NOMO-1 (cell line): ENCODE results near the gene TRIM69.
"Not testable (repeated sequence)": the region's sequence is repeated elsewhere in the genome, so short reads cannot be mapped to it uniquely, and the experiment has no call there.

Source experiments
- DNase-seq, 2 experiments: peaks; one replicate each; lab custom pipeline; 2025; ENCODE audit not compliant: unreplicated experiment in 2 of 2; lab: John Stamatoyannopoulos, UW

TRIM69 gene, protein sequence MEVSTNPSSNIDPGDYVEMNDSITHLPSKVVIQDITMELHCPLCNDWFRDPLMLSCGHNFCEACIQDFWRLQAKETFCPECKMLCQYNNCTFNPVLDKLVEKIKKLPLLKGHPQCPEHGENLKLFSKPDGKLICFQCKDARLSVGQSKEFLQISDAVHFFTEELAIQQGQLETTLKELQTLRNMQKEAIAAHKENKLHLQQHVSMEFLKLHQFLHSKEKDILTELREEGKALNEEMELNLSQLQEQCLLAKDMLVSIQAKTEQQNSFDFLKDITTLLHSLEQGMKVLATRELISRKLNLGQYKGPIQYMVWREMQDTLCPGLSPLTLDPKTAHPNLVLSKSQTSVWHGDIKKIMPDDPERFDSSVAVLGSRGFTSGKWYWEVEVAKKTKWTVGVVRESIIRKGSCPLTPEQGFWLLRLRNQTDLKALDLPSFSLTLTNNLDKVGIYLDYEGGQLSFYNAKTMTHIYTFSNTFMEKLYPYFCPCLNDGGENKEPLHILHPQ

DNA sequence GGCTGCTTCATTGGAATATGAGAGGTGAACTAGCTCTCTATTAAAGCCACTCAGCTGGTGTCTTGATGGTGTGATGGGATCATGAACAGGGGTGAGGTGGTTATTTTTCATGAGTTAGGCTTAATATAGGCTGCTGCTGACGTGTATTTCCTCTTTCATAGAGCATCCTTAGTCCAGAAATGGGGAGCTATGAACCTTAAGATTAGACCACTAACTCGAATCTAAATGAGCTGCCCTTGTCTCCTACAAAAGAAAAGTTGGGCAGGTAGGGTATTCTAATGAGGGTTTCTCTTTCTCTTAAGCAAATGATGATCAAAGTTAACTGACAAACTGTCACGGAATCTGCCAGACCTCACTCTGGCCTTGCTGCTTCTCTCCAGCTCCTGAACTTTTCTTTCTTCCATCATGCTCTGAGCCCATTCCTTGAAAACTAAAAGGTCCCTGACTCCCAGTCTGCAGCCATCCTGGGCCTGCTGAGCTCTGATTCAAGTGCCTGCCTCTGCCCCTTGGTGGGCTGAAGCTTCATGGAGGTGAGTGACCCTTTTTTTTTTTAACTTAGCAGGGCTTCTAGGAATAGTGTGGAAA, at the start of gene TRIM69:
TSS of gene TRIM69 (plus strand) at position 348 of the 585 bp plus-strand sequence. CDS start at position 525, 177 bp downstream.
- no peak for DNase-seq

DNA sequence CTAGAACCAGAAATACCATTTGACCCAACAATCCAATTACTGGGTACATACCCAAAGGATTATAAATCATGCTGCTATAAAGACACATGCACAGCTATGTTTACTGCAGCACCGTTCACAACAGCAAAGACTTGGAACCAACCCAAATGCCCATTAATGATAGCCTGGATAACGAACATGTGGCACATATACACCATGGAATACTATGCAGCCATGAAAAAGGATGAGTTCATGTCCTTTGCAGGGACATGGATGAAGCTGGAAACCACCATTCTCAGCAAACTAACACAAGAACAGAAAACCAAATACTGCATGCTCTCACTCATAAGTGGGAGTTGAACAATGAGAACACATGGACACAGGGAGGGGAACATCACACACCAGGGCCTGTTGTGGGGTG, 47.0 kb upstream of the TRIM69 start:
- DNase-seq: not testable (repeated sequence)

DNA sequence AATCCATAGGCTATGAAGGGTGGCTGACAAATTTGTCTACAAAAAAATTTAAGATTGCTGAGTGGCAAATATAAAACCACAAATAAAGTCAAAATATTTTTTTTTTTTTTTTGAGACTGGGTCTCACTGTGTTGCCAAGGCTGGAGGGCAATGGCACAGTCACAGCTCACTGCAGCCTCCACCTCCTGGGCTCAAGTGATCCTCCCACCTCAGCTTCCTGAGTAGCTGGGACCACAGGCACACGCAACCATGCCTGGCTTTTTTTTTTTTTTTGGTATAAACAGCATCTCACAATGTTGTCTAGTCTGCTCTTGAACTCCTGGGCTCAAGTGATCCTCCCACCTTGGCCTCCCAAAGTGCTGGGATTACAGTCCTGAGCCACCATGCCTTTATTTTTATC, 46.1 kb upstream of the TRIM69 start:
- not testable (repeated sequence) for DNase-seq

DNA sequence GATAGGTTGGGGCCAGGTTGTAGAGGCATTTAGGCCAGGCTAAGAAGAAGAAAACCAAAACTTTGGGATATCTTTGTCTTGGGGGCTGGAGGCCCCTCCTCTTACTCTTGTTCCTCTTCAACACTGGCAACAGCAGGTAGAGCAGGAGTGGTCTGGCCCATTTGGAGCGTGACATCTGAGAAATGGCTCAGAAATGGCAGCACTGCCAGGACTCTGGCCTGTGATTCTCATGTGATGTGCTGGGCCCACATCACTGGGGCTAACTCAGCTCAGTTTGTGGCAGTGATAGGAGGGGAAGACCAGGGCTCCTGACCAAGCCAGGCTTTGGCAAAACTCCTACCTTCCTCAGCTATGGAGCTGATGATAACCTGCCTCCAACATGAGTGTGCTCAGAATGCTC, 43.7 kb upstream of the TRIM69 start:
- DNase-seq: no peak

DNA sequence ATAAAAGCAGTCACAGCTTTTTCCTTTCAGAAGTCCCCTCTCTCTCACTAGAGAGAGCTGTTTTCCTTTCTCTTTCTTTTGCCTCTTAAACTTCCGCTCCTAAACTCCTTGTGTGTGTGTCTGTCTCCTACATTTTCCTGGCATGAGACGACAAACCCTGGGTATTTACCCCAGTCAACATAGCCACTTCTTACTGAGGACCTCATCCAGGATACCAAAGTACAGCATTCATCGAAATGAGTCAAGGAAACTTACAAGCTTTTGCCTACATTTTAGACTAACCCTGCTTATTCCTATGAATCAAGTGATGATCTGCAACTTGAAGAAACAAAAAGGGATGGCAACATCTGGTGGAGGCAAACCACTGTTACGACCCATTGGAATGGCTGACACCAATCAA, 41.9 kb upstream of the TRIM69 start:
- DNase-seq: no peak

DNA sequence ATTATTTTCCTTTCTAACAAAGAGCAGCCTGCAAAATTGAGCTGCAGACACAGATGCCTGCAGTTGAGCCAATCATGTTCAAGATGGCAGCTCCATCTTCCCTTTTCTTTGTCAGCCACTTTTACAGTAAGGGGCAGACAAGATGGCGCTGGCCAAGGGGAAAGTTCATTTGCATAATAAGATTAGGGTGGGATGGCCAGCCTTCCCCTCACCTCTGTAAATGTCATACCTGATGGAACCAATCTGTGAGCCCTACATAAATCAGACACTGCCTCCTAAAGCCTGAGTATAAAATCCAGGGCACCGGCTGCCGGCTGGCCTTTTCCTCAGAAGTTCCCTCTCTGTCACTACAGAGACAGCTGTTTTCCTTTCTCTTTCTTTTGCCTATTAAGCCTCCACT, 41.0 kb upstream of the TRIM69 start:
- no peak for DNase-seq

DNA sequence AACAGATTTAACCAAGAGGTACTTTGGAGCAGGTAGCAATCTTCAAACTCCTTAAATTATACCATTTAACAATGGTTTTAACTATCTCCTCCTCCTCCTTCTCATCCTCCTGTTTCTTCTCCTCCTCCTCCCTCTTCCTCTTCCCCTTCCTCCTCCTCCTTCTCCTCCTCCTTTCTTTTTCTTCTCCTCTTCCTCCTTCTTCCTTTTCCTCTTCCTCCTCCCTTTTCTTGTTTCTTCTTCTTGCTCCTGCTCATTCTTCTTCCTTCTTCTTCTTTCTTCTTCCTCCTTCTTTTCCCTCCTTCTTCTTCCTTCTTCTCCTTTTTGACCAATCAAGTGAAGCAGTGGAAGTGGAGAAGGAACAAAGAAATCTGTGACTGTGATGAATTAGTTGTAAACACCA, 39.3 kb upstream of the TRIM69 start:
- no peak for DNase-seq

DNA sequence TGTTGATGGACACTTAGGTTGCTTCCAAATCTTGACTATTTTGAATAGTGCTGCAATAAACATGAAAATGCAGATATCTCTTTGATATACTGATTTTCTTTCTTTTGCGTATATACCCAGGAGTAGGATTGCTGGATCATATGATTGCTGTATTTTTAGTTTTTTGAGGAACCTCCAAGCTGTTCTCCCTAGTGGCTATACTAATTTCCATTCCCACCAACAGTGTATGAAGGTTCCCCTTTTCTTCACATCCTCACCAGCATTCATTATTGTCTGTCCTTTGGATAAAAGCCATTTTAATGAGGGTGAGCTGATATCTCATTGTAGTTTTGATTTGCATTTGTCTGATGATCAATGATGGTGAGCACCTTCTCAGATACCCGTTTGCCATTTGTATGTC, 37.7 kb upstream of the TRIM69 start:
- DNase-seq: no peak

DNA sequence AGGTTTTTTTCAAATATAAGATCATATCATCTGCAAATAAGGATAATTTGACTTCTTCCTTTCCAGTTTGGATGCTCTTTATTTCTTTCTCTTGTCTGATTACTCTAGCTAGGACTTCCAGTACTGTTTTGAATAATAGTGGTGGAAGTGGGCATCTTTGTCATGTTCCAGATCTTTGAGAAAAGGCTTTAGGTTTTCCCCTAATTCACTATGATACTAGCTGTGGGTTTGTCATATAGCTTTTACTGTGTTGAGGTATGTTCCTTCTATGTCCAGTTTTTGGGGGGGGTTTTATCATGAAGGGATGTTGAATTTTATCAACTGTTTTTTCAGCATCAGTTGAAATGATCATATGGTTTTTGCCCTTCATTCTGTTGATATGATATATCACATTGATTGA, 35.7 kb upstream of the TRIM69 start:
- DNase-seq: not testable (repeated sequence)

DNA sequence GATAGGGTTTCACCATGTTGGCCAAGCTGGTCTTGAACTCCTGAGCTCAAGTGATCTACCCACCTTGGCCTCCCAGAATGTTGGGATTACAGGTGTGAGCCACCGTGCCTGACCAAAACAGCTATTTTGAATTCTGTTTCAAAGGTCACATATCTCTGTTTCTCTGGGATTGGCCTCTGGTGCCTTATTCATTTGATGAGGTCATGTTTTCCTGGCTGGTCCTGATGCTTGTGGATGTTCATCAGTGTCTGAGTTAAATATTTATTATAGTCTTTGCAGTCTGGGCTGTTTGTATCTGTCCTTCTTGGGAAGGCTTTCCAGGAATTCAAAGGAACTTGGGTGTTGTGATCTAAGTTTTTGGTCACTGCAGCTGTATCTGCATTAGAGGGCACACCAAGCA, 30.3 kb upstream of the TRIM69 start:
- DNase-seq: no peak

DNA sequence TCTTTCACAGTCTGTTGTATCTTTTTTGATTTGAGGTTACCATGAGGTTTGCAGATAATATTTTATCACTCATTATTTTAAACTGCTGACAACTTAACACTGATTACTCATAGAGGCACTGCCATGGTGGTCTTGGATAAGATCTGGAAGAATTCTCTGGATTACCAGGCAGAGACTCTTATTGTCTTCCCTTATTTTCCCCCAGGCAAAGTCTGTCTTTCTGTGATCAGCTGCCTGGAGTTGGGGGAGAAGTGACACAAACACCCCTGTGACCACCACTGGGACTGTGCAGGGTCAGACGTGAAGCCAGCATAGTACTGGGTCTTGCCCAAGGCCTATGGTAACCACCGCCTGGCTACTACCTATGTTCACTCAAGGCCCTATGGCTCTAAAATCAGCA, 29.9 kb upstream of the TRIM69 start:
- DNase-seq: no peak

DNA sequence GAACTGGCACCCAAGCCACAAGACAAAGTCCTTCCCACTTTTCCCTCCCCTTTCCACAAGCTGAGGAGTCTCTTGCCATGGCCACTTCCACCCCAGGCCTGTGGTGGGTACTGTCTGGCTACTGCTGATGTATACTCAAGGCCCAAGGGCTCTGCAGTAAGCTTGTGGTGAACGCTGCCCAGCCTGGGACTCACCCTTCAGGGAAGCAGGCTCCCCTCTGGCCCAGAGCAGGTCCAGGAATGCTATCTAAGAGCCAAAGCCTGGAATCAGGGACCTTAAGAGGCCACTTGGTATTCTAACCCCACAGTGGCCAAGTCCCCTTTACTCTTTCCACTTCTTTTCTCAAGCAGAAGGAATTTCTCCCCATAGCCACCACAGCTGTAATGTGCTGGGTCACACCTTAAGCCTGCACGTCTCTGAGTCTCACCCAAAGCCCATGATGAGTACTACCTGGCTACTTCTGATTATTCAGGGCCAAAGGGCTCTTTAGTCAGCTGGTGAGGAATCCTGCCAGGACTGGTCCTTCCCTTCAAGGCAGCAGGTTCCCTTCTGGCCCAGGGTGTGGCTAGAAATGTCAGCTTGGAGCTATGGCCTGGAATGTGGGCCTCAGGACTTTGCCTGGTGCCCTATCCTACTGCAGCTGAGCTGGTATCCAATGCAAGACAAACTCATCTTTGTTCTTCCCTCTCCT, 29.2 kb upstream of the TRIM69 start:
- no peak for DNase-seq

DNA sequence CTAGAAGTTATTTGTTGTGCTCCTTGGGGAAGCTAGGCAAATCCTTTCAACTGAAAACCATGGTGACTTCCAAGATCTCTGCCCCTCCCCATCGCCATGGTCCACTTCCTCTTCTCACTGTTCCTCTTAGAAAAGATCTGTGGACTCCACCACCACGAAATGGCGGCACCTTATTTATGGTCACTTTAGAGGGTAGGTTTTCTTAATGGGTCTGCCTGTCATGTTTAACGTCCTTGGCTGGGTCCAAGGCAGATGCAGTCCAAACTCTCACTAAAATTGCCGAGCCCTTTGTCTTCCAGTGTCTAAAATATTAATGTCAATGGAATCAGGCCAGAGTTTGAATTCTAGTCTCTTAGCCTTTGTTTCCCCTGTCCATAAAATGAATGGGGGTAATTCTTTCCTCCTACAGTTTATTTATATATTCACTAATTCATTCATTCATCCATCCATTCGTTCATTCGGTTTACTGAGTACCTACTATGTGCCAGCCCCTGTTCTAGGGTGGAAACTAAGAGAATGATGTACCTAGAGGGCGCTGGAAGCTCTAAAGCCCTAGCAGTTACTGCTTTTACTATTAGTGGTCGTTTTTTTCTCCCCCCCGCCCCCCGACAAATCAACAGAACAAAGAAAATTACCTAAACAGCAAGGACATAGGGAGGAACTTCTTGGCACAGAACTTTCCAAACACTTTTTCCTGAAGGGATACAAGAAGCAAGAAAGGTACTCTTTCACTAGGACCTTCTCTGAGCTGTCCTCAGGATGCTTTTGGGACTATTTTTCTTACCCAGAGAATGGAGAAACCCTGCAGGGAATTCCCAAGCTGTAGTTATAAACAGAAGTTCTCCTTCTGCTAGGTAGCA, 25.9 kb upstream of the TRIM69 start:
- peak; percentile 73 to 83 for DNase-seq

DNA sequence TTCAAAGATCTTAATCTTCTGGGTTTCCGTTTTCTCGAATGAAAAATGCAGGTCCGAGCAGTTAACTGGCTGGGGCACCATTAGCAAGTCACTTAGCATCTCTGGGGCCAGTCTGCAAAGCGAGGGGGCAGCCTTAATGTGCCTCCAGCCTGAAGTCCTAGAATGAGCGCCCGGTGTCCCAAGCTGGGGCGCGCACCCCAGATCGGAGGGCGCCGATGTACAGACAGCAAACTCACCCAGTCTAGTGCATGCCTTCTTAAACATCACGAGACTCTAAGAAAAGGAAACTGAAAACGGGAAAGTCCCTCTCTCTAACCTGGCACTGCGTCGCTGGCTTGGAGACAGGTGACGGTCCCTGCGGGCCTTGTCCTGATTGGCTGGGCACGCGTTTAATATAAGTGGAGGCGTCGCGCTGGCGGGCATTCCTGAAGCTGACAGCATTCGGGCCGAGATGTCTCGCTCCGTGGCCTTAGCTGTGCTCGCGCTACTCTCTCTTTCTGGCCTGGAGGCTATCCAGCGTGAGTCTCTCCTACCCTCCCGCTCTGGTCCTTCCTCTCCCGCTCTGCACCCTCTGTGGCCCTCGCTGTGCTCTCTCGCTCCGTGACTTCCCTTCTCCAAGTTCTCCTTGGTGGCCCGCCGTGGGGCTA, 25.1 kb upstream of the TRIM69 start, which contains the start of the genes B2M and PATL2:
TSS of gene B2M (plus strand) at position 422 of the 647 bp plus-strand sequence. CDS start at position 452, 30 bp downstream.
TSS of gene PATL2 (minus strand) at position 228 of the 647 bp plus-strand sequence. CDS start 34,833 bp downstream, outside the sequence.
- peak; percentile 94 to 96 for DNase-seq

DNA sequence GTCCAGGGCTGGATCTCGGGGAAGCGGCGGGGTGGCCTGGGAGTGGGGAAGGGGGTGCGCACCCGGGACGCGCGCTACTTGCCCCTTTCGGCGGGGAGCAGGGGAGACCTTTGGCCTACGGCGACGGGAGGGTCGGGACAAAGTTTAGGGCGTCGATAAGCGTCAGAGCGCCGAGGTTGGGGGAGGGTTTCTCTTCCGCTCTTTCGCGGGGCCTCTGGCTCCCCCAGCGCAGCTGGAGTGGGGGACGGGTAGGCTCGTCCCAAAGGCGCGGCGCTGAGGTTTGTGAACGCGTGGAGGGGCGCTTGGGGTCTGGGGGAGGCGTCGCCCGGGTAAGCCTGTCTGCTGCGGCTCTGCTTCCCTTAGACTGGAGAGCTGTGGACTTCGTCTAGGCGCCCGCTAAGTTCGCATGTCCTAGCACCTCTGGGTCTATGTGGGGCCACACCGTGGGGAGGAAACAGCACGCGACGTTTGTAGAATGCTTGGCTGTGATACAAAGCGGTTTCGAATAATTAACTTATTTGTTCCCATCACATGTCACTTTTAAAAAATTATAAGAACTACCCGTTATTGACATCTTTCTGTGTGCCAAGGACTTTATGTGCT, 24.5 kb upstream of the TRIM69 start:
- peak; percentile 47 to 49 for DNase-seq

DNA sequence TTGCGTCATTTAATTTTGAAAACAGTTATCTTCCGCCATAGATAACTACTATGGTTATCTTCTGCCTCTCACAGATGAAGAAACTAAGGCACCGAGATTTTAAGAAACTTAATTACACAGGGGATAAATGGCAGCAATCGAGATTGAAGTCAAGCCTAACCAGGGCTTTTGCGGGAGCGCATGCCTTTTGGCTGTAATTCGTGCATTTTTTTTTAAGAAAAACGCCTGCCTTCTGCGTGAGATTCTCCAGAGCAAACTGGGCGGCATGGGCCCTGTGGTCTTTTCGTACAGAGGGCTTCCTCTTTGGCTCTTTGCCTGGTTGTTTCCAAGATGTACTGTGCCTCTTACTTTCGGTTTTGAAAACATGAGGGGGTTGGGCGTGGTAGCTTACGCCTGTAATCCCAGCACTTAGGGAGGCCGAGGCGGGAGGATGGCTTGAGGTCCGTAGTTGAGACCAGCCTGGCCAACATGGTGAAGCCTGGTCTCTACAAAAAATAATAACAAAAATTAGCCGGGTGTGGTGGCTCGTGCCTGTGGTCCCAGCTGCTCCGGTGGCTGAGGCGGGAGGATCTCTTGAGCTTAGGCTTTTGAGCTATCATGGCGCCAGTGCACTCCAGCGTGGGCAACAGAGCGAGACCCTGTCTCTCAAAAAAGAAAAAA, 23.9 kb upstream of the TRIM69 start:
- peak; percentile 76 to 81 for DNase-seq

DNA sequence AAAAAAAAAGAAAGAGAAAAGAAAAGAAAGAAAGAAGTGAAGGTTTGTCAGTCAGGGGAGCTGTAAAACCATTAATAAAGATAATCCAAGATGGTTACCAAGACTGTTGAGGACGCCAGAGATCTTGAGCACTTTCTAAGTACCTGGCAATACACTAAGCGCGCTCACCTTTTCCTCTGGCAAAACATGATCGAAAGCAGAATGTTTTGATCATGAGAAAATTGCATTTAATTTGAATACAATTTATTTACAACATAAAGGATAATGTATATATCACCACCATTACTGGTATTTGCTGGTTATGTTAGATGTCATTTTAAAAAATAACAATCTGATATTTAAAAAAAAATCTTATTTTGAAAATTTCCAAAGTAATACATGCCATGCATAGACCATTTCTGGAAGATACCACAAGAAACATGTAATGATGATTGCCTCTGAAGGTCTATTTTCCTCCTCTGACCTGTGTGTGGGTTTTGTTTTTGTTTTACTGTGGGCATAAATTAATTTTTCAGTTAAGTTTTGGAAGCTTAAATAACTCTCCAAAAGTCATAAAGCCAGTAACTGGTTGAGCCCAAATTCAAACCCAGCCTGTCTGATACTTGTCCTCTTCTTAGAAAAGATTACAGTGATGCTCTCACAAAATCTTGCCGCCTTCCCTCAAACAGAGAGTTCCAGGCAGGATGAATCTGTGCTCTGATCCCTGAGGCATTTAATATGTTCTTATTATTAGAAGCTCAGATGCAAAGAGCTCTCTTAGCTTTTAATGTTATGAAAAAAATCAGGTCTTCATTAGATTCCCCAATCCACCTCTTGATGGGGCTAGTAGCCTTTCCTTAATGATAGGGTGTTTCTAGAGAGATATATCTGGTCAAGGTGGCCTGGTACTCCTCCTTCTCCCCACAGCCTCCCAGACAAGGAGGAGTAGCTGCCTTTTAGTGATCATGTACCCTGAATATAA, 23.0 kb upstream of the TRIM69 start:
- DNase-seq: peak; percentile 7 to 48
